GM21381 (cell line): Measurements from ENCODE around the gene MED15.

Source experiments
- ATAC-seq: cut with Tn5 transposase; IDR thresholded peaks from one replicate; pipeline ENCODE4 v1.9.1; 2021; ENCODE audit warnings: mild to moderate bottlenecking, moderate library complexity; ENCODE audit not compliant: unreplicated experiment

The MED15 gene

GRCh38 chr22:20509344-20510047 lies 2.1 kb downstream of the MED15 start:
- ATAC-seq = no peak

GRCh38 chr22:20510811-20511577 lies 3.6 kb downstream of the MED15 start:
- ATAC-seq = no peak

DNA sequence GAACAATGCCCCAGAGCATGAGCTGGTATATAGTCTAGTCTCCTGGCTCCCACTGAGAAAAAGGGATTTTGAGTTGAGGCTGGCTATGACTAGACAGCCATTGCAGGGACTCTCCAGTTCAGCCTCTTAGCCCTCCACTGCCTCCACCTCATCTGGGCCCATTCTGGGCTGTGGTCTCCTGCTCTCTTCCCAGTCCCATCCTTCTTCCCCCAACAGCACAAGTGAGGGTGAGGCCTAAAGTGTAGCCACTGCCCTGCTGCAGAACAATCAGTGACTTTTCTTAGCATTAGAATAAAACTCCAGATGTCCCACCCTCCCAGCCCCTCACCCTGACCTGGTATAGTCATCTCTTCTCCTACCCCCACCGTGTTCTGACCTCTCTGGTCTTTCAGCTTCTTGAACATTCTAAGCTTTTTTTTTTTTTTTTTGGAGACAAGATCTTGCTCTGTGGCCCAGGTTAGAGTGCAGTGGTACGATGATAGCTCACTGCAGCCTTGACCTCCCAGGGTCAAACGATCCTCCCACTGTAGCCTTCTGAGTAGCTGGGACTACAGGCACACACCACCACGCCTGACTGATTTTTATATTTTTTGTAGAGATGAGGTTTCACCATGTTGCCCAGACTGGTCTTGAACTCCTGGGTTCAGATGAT lies 4.3 kb downstream of the MED15 start:
- ATAC-seq = no peak

DNA sequence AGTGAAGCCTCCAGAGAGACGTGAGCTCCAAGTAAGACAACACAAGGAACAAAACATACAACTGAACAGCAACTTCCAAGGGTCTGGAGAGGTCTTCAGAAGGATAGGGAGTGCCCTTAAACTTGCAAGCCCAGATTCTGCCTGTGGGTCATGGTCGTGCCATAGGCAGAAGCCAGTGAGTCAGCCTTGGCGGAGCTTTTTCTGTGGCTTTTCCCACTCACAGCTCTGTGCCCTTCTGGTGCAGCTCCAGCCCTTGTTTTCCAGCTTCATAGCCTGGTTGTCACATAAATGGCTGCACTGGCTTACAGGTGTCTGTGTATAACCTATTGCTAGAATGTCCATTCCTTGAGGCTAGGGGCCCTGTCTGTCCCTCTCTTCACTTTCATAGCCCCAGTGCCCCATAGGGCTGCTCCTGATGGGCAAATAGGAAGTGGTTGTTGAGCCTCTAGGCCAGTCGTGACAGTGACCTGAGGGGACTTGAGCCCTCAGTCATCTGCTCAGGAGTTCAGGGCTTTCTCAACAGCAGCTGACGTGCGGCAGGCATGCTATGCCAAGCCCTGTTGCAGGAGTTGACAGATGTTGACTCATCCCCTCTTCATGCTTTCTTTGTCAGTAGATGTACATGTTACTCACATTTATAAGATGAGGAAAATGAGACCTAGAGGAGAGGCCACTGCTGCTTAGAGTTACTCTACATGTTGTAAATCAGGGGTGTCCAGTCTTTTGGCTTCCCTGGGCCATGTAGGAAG lies 7.4 kb downstream of the MED15 start:
- no peak for ATAC-seq

- no peak for ATAC-seq
Observed at GRCh38 chr22:20516399-20516798, 9.0 kb downstream of the MED15 start.

DNA sequence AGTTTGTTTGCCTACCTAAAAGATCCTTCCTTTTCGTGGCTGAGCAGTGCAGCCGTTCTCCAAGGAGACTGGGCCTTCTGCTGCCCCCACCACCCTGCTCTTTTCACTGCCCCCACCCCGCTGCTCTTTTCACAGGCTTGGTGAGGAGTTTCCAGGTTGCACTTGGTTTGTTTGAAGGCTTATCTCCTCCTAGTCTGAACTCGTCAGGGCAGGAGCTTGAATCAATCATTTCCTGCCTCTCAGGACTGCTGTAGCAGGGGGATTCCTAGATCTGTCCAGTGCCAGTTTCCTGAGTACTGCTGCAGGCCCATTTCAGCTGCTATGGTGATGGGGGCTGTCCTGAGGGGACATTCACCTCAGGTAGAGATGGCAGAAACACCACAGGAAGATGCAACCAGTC lies 10.0 kb downstream of the MED15 start:
- no peak for ATAC-seq

DNA sequence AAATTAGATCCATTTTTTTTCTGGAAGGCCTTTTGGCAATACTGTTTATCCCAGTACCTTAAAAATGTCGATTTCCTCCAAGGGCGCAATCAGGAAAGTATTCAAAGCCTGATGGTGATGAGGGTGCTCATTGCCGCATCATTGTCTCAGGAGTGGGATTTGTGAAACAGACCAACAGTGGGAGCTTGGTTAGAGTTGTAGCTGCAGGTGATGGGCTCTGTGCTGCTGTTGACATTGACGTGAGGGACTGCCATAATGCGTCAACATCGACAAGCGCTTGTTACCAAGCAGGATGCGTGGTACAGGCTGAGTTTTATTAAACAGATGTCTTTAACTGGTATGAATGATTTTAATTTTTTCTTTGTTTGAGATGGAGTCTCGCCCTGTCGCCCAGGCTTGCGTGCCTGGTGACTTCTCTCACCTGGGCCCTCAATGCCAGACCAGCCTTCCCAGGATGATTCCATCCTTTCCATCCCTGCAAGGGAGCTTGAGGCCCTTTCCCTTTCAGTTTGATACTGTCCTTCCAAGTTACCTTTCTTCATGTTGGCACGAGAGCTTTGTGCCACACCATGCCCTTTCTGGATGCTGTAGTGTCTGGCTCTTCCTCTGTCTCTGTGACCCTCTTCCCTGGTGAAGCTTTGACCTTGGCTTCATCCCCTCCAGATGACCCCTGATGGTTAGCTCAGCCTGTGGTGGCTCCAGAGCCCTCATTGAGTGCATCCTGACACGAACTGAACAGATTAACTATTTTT lies 10.6 kb downstream of the MED15 start:
- ATAC-seq = no peak

DNA sequence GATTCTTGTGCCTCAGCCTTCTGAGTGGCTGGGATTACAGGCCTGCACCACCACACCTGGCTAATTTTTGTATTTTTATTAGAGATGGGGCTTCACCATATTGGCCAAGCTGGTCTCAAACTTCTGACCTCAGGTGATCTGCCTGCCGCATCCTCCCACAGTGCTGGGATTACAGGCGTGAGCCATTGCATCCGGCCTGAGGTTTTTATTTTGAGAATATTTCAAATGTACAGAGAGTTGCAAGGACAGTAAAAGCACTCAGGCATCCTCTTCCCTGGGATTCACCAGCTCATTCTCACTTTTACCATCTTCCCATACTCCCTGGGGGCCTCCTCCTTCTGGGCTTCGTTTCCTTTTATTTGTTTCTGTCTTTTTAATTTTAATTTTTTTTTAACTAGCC lies 12.1 kb downstream of the MED15 start:
- no peak for ATAC-seq

DNA sequence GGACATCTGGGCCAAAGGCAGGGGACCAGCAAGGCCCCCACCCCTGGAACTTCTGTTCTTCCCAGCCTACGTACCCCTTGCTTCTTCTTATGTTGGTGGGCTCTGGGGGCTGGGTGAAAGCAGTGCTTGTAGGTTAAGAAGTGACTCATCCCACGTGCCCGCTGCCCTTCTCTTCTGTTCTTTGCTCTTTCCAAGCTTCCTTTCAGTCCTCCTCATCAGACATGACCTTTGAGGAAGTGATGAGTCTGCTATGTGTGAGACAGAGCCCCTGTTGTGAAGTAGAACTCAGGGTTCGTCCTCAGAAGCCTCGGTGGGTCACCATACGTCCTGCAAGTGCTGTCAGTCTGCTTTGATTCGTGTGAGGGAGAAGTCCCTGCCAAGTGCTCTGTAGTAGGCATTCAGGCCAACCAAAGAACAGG lies 12.7 kb downstream of the MED15 start:
- no peak for ATAC-seq

GRCh38 chr22:20522134-20523004 lies 15.0 kb downstream of the MED15 start:
- no peak for ATAC-seq

GRCh38 chr22:20523086-20523983 lies 15.9 kb downstream of the MED15 start:
- ATAC-seq = no peak

DNA sequence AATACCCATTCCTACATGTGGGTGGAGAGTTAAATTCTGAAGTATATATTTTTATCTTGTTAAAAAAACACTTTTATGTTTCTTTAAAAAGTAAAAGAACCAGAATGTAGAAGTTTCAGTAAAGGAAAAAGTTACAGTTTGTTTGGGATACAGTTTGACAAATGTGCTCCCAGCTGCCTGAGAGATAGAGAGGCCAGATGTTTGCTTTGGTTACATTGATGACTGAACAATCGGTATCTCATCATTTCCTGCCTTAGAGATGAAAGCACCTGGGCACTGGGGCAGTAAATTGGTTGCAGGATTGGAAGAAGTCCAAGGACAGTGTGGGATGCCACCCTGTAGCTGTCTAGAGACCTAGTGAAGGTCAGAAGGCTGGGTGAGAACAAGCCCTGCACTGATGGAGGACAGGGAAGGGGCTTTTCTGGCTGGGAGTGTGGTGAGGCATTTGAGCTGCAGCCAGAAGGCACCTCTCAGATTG lies 16.6 kb downstream of the MED15 start:
- no peak for ATAC-seq

- no peak for ATAC-seq
Observed at GRCh38 chr22:20525048-20525447, 17.6 kb downstream of the MED15 start.

GRCh38 chr22:20526305-20526627 lies 18.9 kb downstream of the MED15 start:
- ATAC-seq = no peak

GRCh38 chr22:20526628-20527355 lies 19.4 kb downstream of the MED15 start:
- ATAC-seq = no peak

GRCh38 chr22:20528405-20528978 lies 21.1 kb downstream of the MED15 start:
- ATAC-seq = no peak

DNA sequence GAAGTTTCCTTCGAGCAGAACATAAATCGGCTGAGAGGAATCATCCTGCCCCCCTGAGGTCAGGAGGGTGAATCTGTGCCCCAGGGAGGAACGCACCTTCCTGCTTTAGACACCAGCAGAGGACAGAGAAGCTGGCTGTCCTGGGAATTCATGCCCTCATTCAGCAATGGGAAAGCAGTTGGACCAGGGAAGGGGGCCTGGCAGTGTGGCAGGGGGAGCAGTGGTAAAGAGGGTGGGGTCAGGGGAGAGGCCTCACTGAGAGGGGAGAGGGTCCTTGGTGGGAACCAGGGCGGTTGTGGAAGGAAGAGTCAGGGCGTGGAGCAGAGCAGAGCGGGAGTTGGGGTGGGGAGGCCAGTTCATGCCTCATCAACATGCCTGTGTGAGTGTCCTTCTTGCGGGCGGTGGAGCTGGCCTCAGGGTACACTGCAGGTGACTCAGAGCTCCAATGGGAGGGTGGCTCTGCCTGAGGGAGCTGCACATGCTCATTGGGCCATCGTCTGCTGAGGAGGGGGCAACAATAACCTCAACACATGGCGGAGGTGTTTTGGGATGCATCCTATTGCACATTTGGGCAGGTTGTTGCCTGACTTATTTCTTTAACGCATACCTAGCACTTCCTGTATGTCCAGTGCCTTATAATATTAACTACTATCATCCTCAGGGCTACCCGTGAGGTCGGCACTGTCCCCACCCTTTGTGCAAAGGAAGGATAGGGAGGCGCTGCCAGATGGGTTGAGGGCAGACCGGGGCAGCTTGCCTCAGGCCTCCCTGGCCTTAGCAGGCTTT lies 23.2 kb downstream of the MED15 start:
- ATAC-seq = no peak
